ENCODE measurements around the gene PLEKHA1.

Gene PLEKHA1

GRCh38 chr10:122354383-122354782, 20.1 kb upstream of the PLEKHA1 start:
- H3K4me3 ChIP-seq (ENCODE audit: low read depth, low read length) = no peak overlapping the region
- no peaks in the 10 kb centered on the region for H3K27me3 ChIP-seq (replicated peaks)
- TF ChIP-seq CTCF (IDR thresholded peaks at IDR 0.05; ENCODE audit: low read depth, low read length, missing control alignments) = no peak
- no peaks in the 10 kb centered on the region for H3K36me3 ChIP-seq (replicated peaks)
- H3K27ac ChIP-seq = no peak overlapping the region
- DNase-seq = no peak
- in situ Hi-C loops (cut with HindIII; ENCODE audit: low pct_ligation_motif_present, low sequenced_read_pairs) = no loop called here

- Histone ChIP-seq H3K4me3 (ENCODE audit: low read depth, low read length) (no peak overlapping the region), H3K36me3 (replicated peaks) (no peaks in the 10 kb centered on the region), H3K27me3 (replicated peaks) (no peaks in the 10 kb centered on the region), H3K27ac (no peak overlapping the region)
- no peak for TF ChIP-seq CTCF (IDR thresholded peaks at IDR 0.05; ENCODE audit: low read depth, low read length, missing control alignments)
- in situ Hi-C loops (cut with HindIII; ENCODE audit: low pct_ligation_motif_present, low sequenced_read_pairs) = no loop called here
- DNase-seq = no peak
These were observed 16.8 kb upstream of the PLEKHA1 start for GRCh38 chr10:122357685-122358084.

- Histone ChIP-seq H3K27me3 (replicated peaks) (no peaks in the 10 kb centered on the region), H3K27ac (no peak overlapping the region), H3K4me3 (ENCODE audit: low read depth, low read length) (no peak overlapping the region), H3K36me3 (replicated peaks) (no peaks in the 10 kb centered on the region)
- in situ Hi-C loops (cut with HindIII; ENCODE audit: low pct_ligation_motif_present, low sequenced_read_pairs) = no loop called here
- TF ChIP-seq CTCF (IDR thresholded peaks at IDR 0.05; ENCODE audit: low read depth, low read length, missing control alignments) = no peak
- DNase-seq = no peak
These were observed 14.9 kb upstream of the PLEKHA1 start for GRCh38 chr10:122359621-122360020.

GRCh38 chr10:122361046-122361445, 13.5 kb upstream of the PLEKHA1 start:
- H3K27ac ChIP-seq = no peak overlapping the region
- no peak for DNase-seq
- no peak overlapping the region for H3K4me3 ChIP-seq (ENCODE audit: low read depth, low read length)
- in situ Hi-C loops (cut with HindIII; ENCODE audit: low pct_ligation_motif_present, low sequenced_read_pairs) = no loop called here
- TF ChIP-seq CTCF (IDR thresholded peaks at IDR 0.05; ENCODE audit: low read depth, low read length, missing control alignments) = no peak
- no peaks in the 10 kb centered on the region for H3K36me3 ChIP-seq (replicated peaks)
- H3K27me3 ChIP-seq (replicated peaks) = no peaks in the 10 kb centered on the region

GRCh38 chr10:122362031-122362592, 12.4 kb upstream of the PLEKHA1 start:
- Histone ChIP-seq H3K27ac (no peak overlapping the region), H3K4me3 (ENCODE audit: low read depth, low read length) (no peak overlapping the region), H3K27me3 (replicated peaks) (no peaks in the 10 kb centered on the region), H3K36me3 (replicated peaks) (no peaks in the 10 kb centered on the region)
- DNase-seq = no peak
- in situ Hi-C loops (cut with HindIII; ENCODE audit: low pct_ligation_motif_present, low sequenced_read_pairs) = no loop called here
- no peak for TF ChIP-seq CTCF (IDR thresholded peaks at IDR 0.05; ENCODE audit: low read depth, low read length, missing control alignments)

- H3K4me3 ChIP-seq (ENCODE audit: low read depth, low read length) = no peak overlapping the region
- DNase-seq = no peak
- H3K27me3 ChIP-seq (replicated peaks) = no peaks in the 10 kb centered on the region
- in situ Hi-C loops (cut with HindIII; ENCODE audit: low pct_ligation_motif_present, low sequenced_read_pairs) = no loop called here
- H3K36me3 ChIP-seq (replicated peaks) = no peaks in the 10 kb centered on the region
- no peak for TF ChIP-seq CTCF (IDR thresholded peaks at IDR 0.05; ENCODE audit: low read depth, low read length, missing control alignments)
- no peak overlapping the region for H3K27ac ChIP-seq
These were observed 11.9 kb upstream of the PLEKHA1 start for GRCh38 chr10:122362621-122363020.

Measured in brain microvascular endothelial cell (primary cell).